Left forelimb (tissue), 1 donor: ENCODE measurements around the gene C1orf232.
A peak's percentile ranks its signal among the peaks of the same experiment; 100 is the strongest.

Experiments
- DNase-seq: peaks from one replicate; pipeline ENCODE4 v3.0.0-alpha.2; 2018; ENCODE audit warnings: low spot score

C1orf232 gene

GRCh38 chr1:26156285-26157038, 12.3 kb downstream of the C1orf232 start:
- no peak for DNase-seq

GRCh38 chr1:26155370-26156284, 13.1 kb downstream of the C1orf232 start:
- peak; percentile 41 for DNase-seq

GRCh38 chr1:26154750-26155149, 14.0 kb downstream of the C1orf232 start:
- DNase-seq, result no peak

- no peak for DNase-seq
These were observed 14.7 kb downstream of the C1orf232 start for GRCh38 chr1:26153966-26154532.

- DNase-seq, result no peak
These were observed 19.9 kb downstream of the C1orf232 start for GRCh38 chr1:26148887-26149286.

- DNase-seq, result no peak
These were observed 22.8 kb downstream of the C1orf232 start for GRCh38 chr1:26145960-26146294.

GRCh38 chr1:26145041-26145959, 23.5 kb downstream of the C1orf232 start:
- no peak for DNase-seq

GRCh38 chr1:26142159-26142558, 26.6 kb downstream of the C1orf232 start:
- no peak for DNase-seq

- no peak for DNase-seq
These were observed 29.7 kb downstream of the C1orf232 start for GRCh38 chr1:26138974-26139558.

- DNase-seq, result no peak
These were observed 34.3 kb downstream of the C1orf232 start for GRCh38 chr1:26134466-26134865.

GRCh38 chr1:26132834-26133167, 36.0 kb downstream of the C1orf232 start:
- no peak for DNase-seq

- no peak for DNase-seq
These were observed 36.5 kb downstream of the C1orf232 start for GRCh38 chr1:26132128-26132833.

GRCh38 chr1:26130695-26131094, 38.1 kb downstream of the C1orf232 start:
- DNase-seq, result no peak

GRCh38 chr1:26129778-26130177, 39.0 kb downstream of the C1orf232 start:
- no peak for DNase-seq

- DNase-seq, result no peak
These were observed 41.3 kb downstream of the C1orf232 start for GRCh38 chr1:26127235-26128163.

- DNase-seq, result no peak
These were observed 42.3 kb downstream of the C1orf232 start for GRCh38 chr1:26126321-26127084.

GRCh38 chr1:26125946-26126320, 42.8 kb downstream of the C1orf232 start:
- no peak for DNase-seq

- no peak for DNase-seq
These were observed 43.4 kb downstream of the C1orf232 start for GRCh38 chr1:26125382-26125781.
